Measurements from ENCODE around the gene HOXA9. TPM values are rescaled to one million over a fixed set of nuclear protein-coding genes. Genes with fewer than 3 reads are reported as not detected.

HOXA9 gene
- total and polyA plus RNA-seq, 2 of the 8 experiments (the other 6 are each of a cell fraction or from before 2014, with no cell fraction given) = not detected

- TF ChIP-seq EZH2 (IDR thresholded peaks at IDR 0.05; ENCODE audit: low read depth, low read length, severe bottlenecking) (peak; percentile 82), RBBP5 (IDR thresholded peaks at IDR 0.05; ENCODE audit: borderline replicate concordance, low read depth, low read length) (no peak), BCL11A (IDR thresholded peaks at IDR 0.05; ENCODE audit: low read depth in 2 of 2, low read length in 2 of 2) (no peak), E2F6 (IDR thresholded peaks at IDR 0.05) (peak; percentile 22; the same call in 1 of the 2 replicates)
Measured at GRCh38 chr7:27155816-27156507, 9.4 kb downstream of the HOXA9 start (continued).

Data from H1 (cell line).